Fibroblast of pulmonary artery (primary cell): ENCODE data around the gene RPE.
A peak's percentile ranks its signal among the peaks of the same experiment; 100 is the strongest.

ENCODE experiments used
- DNase-seq: peaks from one replicate; pipeline ENCODE4 v3.0.0-alpha.2; 2010; ENCODE audit warnings: low read depth
- H3K4me3 ChIP-seq: replicated peaks from 2 replicates; pipeline ENCODE4 v1.5.1; 2011; ENCODE audit warnings: low read depth, mild to moderate bottlenecking, control low read depth, low read length, moderate library complexity
- TF ChIP-seq, protein P1 (sequence below): IDR thresholded peaks from 2 replicates; pipeline ENCODE4 v1.5.1; 2011; ENCODE audit warnings: mild to moderate bottlenecking, control low read depth, low read length, inconsistent platforms; ENCODE audit errors: missing control alignments

The RPE gene

DNA sequence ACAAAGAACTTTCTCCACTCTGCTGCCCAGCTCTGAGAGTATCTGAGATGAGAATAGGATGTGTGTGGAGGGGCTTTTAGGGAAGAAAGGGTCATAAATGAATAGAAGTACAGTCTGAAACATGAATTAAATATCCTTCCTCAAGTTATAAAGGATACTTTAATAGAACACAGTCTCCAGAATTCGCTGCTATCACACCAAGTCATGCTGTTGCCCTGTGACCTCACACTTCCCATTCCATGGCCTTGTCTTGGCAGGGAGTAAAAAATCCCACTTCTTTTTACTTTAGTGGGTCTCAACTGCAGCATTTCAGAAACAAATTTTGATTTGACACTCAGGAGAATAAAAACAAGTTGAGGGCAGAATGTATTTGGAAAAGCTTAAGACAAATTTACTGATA, 3.8 kb upstream of the RPE start:
- no peak overlapping the region for H3K4me3 ChIP-seq
- no peak for DNase-seq
- TF ChIP-seq, protein P1, sequence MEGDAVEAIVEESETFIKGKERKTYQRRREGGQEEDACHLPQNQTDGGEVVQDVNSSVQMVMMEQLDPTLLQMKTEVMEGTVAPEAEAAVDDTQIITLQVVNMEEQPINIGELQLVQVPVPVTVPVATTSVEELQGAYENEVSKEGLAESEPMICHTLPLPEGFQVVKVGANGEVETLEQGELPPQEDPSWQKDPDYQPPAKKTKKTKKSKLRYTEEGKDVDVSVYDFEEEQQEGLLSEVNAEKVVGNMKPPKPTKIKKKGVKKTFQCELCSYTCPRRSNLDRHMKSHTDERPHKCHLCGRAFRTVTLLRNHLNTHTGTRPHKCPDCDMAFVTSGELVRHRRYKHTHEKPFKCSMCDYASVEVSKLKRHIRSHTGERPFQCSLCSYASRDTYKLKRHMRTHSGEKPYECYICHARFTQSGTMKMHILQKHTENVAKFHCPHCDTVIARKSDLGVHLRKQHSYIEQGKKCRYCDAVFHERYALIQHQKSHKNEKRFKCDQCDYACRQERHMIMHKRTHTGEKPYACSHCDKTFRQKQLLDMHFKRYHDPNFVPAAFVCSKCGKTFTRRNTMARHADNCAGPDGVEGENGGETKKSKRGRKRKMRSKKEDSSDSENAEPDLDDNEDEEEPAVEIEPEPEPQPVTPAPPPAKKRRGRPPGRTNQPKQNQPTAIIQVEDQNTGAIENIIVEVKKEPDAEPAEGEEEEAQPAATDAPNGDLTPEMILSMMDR, result no peak

DNA sequence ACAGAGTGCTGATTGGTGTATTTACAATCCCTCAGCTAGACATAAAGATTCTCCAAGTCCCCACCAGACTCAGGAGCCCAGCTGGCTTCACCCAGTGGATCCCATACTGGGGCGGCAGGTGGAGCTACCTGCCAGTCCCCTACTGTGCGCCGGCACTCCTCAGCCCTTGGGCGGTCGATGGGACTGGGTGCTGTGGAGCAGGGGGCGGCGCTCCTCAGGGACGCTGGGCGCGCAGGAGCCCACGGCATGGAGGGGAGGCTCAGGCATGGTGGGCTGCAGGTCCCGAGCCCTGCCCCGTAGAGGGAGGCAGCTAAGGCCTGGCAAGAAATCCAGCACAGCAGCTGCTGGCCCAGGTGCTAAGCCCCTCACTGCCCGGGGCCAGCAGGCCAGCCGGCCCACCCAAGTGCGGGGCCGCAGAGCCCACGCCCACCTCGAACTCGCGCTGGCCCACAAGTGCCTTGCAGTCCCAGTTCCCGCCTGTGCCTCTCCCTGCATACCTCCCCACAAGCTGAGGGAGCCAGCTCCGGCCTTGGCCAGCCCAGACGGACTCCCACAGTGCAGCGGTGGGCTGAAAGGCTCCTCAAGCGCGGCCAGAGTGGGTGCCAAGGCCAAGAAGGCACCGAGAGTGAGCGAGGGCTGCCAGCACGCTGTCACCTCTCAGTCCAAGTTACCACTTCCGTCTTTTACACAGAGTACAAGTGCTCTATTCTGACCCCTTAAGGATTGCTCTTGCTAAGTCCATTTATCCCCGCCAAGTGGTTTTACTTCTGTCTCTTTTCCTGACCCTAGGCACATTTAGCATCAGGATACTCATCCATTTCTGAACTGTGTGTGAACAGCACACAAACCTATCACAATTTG, 1.7 kb upstream of the RPE start:
- DNase-seq, result no peak
- TF ChIP-seq, protein P1, result no peak
- H3K4me3 ChIP-seq, result no peak overlapping the region

DNA sequence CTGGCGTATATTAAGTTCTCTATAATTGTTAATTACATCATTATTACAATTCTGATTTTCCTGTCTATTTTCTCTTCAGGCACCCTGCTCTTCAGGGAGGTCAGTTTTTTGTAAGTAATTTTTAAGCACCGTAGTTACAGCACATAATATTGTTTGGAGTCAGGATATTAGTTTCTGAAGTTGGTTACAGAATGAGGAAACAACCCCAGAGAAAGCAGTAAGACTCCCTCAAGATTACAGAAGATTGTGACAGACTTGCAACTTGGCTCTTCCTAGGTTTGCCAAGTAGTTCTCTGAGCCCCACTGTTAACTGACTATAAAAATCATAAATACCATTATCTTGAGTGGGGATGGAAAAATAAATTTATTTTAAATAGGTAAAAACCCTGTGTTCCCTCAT, 921 bp downstream of the RPE start:
- TF ChIP-seq, protein P1, result no peak
- H3K4me3 ChIP-seq, result peak overlapping the region; percentile 100
- DNase-seq, result peak; percentile 18

DNA sequence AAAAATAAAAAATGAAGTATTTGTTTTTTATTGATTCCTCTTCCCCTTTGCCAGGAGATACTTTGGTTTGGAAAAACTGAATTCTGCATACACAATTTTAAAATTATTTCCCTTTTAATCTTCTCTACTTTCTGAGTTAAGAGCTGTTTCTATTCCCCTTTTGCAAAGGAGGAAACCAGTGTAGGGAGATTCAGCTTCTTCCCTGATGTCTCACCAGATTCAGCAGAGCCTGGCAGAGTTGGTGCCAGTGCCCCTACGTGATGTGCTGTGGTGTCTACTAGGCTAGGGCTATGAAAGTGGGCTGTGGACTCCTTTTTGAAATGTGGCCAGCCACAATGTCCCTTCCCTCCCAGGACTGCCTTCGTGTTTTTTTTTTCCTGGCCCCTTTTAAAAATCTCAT, 2.4 kb downstream of the RPE start:
- TF ChIP-seq, protein P1, result no peak
- no peak for DNase-seq

DNA sequence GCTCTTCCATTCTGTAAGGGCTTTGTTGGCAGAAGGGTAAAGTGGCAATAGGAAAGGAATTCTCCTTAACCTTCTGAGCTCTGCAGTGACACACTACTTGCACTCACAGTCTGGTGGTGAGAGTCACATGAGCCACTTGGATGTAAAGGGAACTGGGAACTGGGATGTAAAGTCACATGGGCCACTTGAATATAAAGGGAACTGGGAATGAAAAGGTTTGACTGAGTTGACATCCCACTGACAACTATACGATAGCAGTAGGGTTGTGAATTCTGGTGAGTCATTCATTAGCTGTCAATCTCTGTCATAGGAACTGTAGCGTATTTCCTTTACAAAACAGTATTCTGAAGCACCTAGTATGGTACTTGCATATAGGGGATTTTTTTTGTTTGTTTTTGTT, 5.5 kb downstream of the RPE start:
- no peak overlapping the region for H3K4me3 ChIP-seq
- TF ChIP-seq, protein P1, result no peak
- DNase-seq, result no peak

More for the DNA sequence above, 2.4 kb downstream of the RPE start:
- H3K4me3 ChIP-seq, result no peak overlapping the region

DNA sequence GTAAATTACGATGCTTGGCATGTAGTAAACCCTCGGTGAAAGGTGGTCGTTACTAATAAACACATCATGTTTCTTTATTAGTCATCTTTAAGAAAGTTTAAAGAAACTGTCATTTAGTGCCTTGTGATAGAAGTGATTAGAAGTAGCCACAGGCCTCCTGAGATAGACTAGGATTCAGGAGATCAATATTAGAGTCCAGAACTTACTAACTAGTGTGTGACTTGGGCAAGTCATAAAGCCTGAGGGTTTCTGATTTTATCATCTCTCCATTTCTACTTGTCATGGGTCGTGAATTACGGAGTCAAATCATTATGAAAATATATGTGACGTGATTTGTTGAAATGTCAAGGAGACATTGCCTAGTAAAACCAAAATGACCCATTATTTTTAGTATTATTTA, 6.7 kb downstream of the RPE start:
- TF ChIP-seq, protein P1, result no peak
- no peak for DNase-seq
- H3K4me3 ChIP-seq, result no peak overlapping the region

DNA sequence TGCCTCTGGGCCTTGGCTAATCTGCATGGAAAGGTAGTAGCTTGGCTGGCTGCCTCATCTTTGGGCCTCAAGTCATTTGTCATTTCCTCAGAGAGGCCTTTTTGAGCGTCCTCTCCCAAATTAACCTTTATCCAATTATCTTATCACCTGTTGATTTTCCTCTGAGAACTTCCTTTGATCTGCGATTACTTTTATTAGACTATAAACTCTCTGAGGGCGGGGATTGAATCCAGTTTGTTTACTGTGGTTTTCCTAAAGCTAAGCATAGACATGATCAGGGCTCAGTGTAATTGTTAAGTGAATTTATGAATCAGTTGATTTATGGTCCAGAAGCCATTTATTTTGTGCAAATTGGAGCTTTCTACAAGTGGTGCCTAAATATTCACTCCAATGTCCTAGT, 7.5 kb downstream of the RPE start:
- TF ChIP-seq, protein P1, result no peak
- no peak for DNase-seq
- no peak overlapping the region for H3K4me3 ChIP-seq
